Stomach (tissue), 9 donors: ENCODE results near the gene CCDC121. TPM values are rescaled to one million over a fixed set of nuclear protein-coding genes. Genes with fewer than 3 reads are reported as not detected.
A peak's percentile ranks its signal among the peaks of the same experiment; 100 is the strongest.
"Not testable (repeated sequence)": the region's sequence is repeated elsewhere in the genome, so short reads cannot be mapped to it uniquely, and the experiment has no call there.

Source experiments
- DNase-seq, 2 donors: peaks; one replicate each; pipeline versions ENCODE4 v3.0.0 to v3.0.0-alpha.2; 2013 to 2019
- H3K27ac ChIP-seq, 5 donors: fragments of 200-600 bp in 4 of 5; sonication (generic) in 4 of 5; one replicate each; pipeline ENCODE4 v1.5.1; 2013 to 2019; ENCODE audit warnings: mild to moderate bottlenecking in 1 of 5, moderate library complexity in 1 of 5
- H3K27me3 ChIP-seq, 3 donors: fragments of 200-600 bp; sonication (generic); one replicate each; pipeline ENCODE4 v1.5.1; 2017 to 2019; ENCODE audit warnings: mixed run types in 1 of 3
- H3K36me3 ChIP-seq, 4 donors: fragments of 200-600 bp; sonication (generic); 1 replicate in 3 of 4; 2 replicates in 1 of 4; pipeline ENCODE4 v1.5.1; 2016 to 2019
- H3K4me1 ChIP-seq, 4 donors: fragments of 200-600 bp; sonication (generic); one replicate each; pipeline ENCODE4 v1.5.1; 2016 to 2019
- H3K4me3 ChIP-seq, 4 donors: fragments of 200-600 bp; sonication (generic) in 3 of 4; one replicate each; pipeline ENCODE4 v1.5.1; 2016 to 2019; ENCODE audit warnings: mild to moderate bottlenecking in 1 of 4
- H3K9me3 ChIP-seq, 4 donors: fragments of 200-600 bp; sonication (generic); one replicate each; pipeline ENCODE4 v1.5.1; 2016 to 2019
- EP300 ChIP-seq: sonication (generic); formaldehyde crosslinking; IDR thresholded peaks from one replicate; pipeline ENCODE4 v1.6.1; 2017; ENCODE audit warnings: antibody characterized with exemption
- POLR2A ChIP-seq, 4 donors: fragments of 450-650 bp; IDR thresholded peaks; one replicate each; pipeline ENCODE4 v1.6.1; 2016; ENCODE audit warnings: antibody characterized with exemption in 4 of 4, control low read depth in 2 of 4, mild to moderate bottlenecking in 1 of 4, moderate library complexity in 1 of 4
- POLR2AphosphoS5 ChIP-seq, 3 donors: sonication (generic); formaldehyde crosslinking; IDR thresholded peaks; one replicate each; pipeline ENCODE4 v1.6.1; 2016; ENCODE audit warnings: antibody characterized with exemption in 3 of 3
- WGBS, 5 donors: extraction: QIAGEN DNeasy Blood & Tissue Kit in 3 of 5; methylation state at CpG; one replicate each; pipeline versions ENCODE4 v1.1.5 to v1.1.7; 2013 to 2018; 5-methylcytosine and 5-hydroxymethylcytosine counted together
- intact Hi-C: fragments of 100-400 bp; cut with DNase I; formaldehyde crosslinking; loops from one replicate; pipeline ENCODE4 v1.15.1; 2023; ENCODE audit warnings: low total_unique reads
- polyA plus RNA-seq, 3 donors: library from polyadenylated mRNA; stranded (reverse); fragments of 200-250 nt; gene quantifications; one replicate each; pipeline ENCODE4 v1.2.3, GENCODE V29; 2013
- total RNA-seq, 5 donors: library from RNA; depleted of rRNA; stranded (reverse); fragments of >200 nt; gene quantifications; one replicate each; pipeline versions ENCODE4 v1.1.0 to v1.2.3, GENCODE V29; 2014 to 2016
- TF ChIP-seq, protein P1 (sequence below), 7 experiments: fragments of 450-650 bp in 4 of 7; fragments of 200-600 bp in 3 of 7; sonication (generic) in 3 of 7; IDR thresholded peaks; one replicate each; pipeline ENCODE4 v1.5.1; 2016 to 2019; ENCODE audit warnings: antibody characterized with exemption in 7 of 7, control low read depth in 2 of 7, mild to moderate bottlenecking in 1 of 7
- donor health status: healthy with polysubstance abuse.
- donor health status: Bipolar disorder and iron deficiency.
- donor health status: healthy.

CCDC121 gene
- total and polyA plus RNA-seq, 8 donors: 0.87 to 3.1 (median 1.9) TPM

DNA sequence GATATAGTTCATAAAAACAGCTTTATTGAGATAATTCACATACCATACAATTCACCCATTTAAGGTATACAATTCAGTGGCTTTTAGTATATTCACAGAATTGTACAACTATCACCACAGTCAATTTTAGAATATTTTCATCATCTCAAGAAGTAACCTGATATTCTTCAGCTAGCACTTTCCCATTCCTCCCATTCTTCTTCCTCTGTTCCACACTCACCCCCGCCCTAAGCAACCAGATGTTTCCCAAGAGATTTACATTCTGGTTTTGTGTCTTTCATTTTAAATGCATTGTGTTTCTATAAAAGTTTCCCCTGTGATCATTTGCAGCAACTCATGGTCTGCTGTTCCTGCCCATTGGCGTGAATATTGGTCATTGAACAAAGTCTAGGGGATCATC, 5.5 kb upstream of the CCDC121 start:
- H3K4me3 ChIP-seq: no peak overlapping the region
- no peaks in the 10 kb centered on the region for H3K9me3 ChIP-seq
- H3K27ac ChIP-seq: no peak overlapping the region
- H3K4me1 ChIP-seq: peaks cover 8 to 24% (median 19%) of the 10 kb centered on the region in 4 donors
- TF ChIP-seq EP300 (no peak), POLR2A (IDR thresholded peaks at IDR 0.05) (no peak), POLR2AphosphoS5 (IDR thresholded peaks at IDR 0.05) (no peak)
- TF ChIP-seq, protein P1, sequence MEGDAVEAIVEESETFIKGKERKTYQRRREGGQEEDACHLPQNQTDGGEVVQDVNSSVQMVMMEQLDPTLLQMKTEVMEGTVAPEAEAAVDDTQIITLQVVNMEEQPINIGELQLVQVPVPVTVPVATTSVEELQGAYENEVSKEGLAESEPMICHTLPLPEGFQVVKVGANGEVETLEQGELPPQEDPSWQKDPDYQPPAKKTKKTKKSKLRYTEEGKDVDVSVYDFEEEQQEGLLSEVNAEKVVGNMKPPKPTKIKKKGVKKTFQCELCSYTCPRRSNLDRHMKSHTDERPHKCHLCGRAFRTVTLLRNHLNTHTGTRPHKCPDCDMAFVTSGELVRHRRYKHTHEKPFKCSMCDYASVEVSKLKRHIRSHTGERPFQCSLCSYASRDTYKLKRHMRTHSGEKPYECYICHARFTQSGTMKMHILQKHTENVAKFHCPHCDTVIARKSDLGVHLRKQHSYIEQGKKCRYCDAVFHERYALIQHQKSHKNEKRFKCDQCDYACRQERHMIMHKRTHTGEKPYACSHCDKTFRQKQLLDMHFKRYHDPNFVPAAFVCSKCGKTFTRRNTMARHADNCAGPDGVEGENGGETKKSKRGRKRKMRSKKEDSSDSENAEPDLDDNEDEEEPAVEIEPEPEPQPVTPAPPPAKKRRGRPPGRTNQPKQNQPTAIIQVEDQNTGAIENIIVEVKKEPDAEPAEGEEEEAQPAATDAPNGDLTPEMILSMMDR (IDR thresholded peaks at IDR 0.05): no peak
- no peak for DNase-seq
- WGBS, 5 donors: 91 to 97% (median 95%) methylated on average over 2 of the region's 2 CpGs
- peaks cover 46 to 90% (median 90%) of the 10 kb centered on the region in 4 donors for H3K36me3 ChIP-seq
- intact Hi-C loops: no loop called here
- H3K27me3 ChIP-seq: no peaks in the 10 kb centered on the region

DNA sequence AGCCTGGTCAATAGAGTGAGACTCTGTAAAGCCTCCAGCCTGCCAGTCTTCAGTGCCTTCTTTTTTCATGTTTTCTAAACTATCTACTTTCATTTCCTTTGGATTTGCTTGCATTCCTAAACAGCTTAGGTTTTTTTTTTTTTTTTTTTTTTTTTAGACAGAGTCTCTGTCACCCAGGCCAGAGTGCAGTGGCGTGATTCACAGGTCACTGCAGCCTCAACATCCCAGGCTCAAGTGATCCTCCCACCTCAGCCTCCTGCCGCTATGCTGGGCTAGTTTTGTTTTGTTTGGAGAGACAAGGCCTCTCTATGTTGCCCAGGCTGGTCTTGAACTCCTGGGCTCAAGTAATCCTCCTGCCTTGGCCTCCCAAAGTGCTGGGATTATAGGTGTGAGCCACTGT, 1.4 kb upstream of the CCDC121 start:
- Histone ChIP-seq H3K36me3 (peaks cover 20 to 50% (median 50%) of the 10 kb centered on the region in 4 donors), H3K4me1 (peaks cover 15 to 44% (median 31%) of the 10 kb centered on the region in 4 donors)
- H3K4me3 ChIP-seq, intact Hi-C loops, DNase-seq, H3K27ac ChIP-seq, H3K9me3 ChIP-seq, H3K27me3 ChIP-seq: not testable (repeated sequence)
- WGBS, 5 donors: 96 to 100% (median 97%) methylated on average over 2 of the region's 2 CpGs

DNA sequence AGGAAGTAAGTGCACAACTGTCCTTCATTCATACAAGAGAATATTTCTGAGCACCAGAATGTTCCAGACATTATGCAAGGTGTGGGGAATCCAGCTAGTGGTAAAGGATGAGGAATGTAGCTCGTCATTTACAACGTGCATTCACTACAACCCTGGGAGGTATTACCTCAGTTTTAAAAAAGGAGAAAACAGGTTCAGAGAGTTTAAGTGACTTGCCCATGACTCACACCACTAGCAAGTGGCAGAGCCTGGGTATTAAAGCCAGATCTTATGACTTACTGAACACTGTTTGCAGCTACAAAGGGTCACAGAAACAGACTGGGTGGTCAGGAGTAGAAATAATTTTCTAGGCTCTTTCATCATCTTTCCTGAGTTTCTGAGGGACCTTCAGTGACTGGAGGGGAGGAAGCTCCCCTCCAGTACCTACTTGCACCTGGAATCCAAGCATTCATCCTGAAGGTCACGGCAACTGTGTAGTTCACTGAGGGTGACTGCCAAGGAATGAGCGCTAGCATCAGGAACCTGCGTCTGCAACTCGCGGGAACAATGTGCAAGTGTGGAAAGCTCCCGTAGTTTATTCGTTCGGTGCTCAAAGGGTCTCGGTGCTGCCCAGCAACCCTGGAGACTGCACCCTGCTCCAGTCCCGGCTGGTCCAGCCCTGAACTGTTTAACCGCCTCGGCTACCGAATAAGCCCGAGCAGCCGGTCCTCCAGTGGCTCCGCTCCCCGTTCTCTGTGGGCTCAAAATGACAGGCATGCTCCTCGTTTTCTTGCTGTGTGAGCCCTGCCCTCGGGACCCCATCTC, 647 bp downstream of the CCDC121 start:
- DNase-seq: peak in 1 of 2 donors; percentile 50
- Histone ChIP-seq H3K4me1 (peaks cover 15 to 44% (median 31%) of the 10 kb centered on the region in 4 donors), H3K36me3 (peaks cover 13 to 47% (median 46%) of the 10 kb centered on the region in 4 donors), H3K27ac (peak overlapping the region; percentile 44 to 84 (median 78)), H3K4me3 (peak overlapping the region; percentile 71 to 98 (median 84)), H3K27me3 (no peaks in the 10 kb centered on the region), H3K9me3 (no peaks in the 10 kb centered on the region)
- 2 to 4% (median 4%) methylated on average over 19 to 21 of the region's 21 CpGs for WGBS, 5 donors
- TF ChIP-seq POLR2A (IDR thresholded peaks at IDR 0.05) (no peak), EP300 (no peak)
- intact Hi-C loops: no loop called here

GRCh38 chr2:27626921-27627320, 1.9 kb downstream of the CCDC121 start:
- H3K9me3 ChIP-seq, intact Hi-C loops, H3K4me3 ChIP-seq, DNase-seq, H3K27me3 ChIP-seq: not testable (repeated sequence)
- H3K36me3 ChIP-seq: peaks cover 13 to 47% (median 46%) of the 10 kb centered on the region in 4 donors
- H3K27ac ChIP-seq: peak overlapping the region in 2 of 5 donors; percentile 4 to 50
- 61 to 87% (median 62%) methylated on average over 3 of the region's 3 CpGs for WGBS, 5 donors
- H3K4me1 ChIP-seq: peaks cover 15 to 44% (median 31%) of the 10 kb centered on the region in 4 donors

DNA sequence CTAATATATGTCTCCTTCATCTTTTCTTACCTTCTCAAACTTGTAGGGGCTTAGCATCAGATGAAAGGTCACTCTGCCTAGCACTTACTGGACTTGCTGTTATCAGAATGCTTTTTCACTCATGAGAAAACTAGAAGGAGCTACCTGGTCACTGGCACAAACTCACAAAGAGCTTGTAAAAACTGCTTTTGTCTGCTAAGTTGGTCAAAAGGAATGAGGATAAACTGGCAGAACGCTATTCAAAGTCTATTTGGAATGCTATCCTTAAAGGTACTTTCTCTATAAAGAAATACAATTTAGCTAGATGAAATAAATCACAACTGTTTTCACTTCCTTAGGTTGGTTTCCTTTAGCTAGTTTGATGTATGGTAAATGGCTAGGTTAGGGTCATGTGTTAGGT, 2.5 kb downstream of the CCDC121 start:
- H3K4me3 ChIP-seq, intact Hi-C loops, H3K27me3 ChIP-seq, H3K9me3 ChIP-seq, DNase-seq: not testable (repeated sequence)
- WGBS, 5 donors: 79 to 88% (median 83%) methylated on average over 1 of the region's 1 CpG
- peak overlapping the region in 1 of 5 donors; percentile 50 for H3K27ac ChIP-seq
- H3K4me1 ChIP-seq: peaks cover 15 to 40% (median 30%) of the 10 kb centered on the region in 4 donors
- peaks cover 12 to 47% (median 46%) of the 10 kb centered on the region in 4 donors for H3K36me3 ChIP-seq

DNA sequence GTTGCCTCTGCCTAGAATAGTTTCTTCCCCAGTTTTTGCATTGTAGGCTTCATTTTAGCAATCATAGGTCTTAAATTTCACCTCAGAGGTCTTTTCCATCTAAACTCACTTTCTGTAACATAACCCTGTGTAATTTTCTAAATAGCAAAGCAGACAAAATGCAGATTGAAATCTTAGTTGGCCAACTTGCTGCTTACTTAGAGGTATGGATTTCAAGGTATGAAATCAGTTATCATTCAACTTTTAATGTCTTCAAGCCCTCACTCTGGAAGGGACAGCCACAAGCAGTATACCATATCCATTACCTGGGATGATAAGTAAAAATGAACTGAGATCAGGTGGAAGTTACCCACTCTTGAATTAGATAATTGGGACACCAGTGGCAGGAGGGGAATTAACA, 3.9 kb downstream of the CCDC121 start:
- peaks cover 13 to 27% (median 19%) of the 10 kb centered on the region in 4 donors for H3K4me1 ChIP-seq
- no peak overlapping the region for H3K4me3 ChIP-seq
- no peak overlapping the region for H3K27ac ChIP-seq
- DNase-seq: no peak
- TF ChIP-seq POLR2A (IDR thresholded peaks at IDR 0.05) (no peak), POLR2AphosphoS5 (IDR thresholded peaks at IDR 0.05) (no peak), EP300 (no peak)
- TF ChIP-seq, protein P1 (IDR thresholded peaks at IDR 0.05): no peak
- H3K36me3 ChIP-seq: peaks cover 18 to 50% (median 49%) of the 10 kb centered on the region in 4 donors
- intact Hi-C loops: no loop called here
- H3K9me3 ChIP-seq: no peaks in the 10 kb centered on the region
- no peaks in the 10 kb centered on the region for H3K27me3 ChIP-seq
